DOHH2 (cell line): ENCODE results near the gene FAM107B.

Experiments
- H3F3A ChIP-seq: fragments of 200-600 bp; sonication (generic), shearing (Covaris generic); 2 replicates; pipeline ENCODE4 v1.6.0; 2016; ENCODE audit warnings: antibody characterized with exemption, mild to moderate bottlenecking; ENCODE audit not compliant: control insufficient read depth, insufficient read depth
- H3K27ac ChIP-seq: fragments of 200-600 bp; sonication (generic); 2 replicates; pipeline ENCODE4 v1.5.1; 2014; ENCODE audit warnings: low read depth, mild to moderate bottlenecking, low read length, moderate library complexity
- H3K27me3 ChIP-seq: fragments of 200-600 bp; sonication (generic); 2 replicates; pipeline ENCODE4 v1.6.1; 2014; ENCODE audit warnings: mild to moderate bottlenecking, low read length, mixed read lengths; ENCODE audit not compliant: control insufficient read depth
- H3K36me3 ChIP-seq: fragments of 200-600 bp; sonication (generic); 2 replicates; pipeline ENCODE4 v1.6.1; 2014; ENCODE audit warnings: mild to moderate bottlenecking, low read length, moderate library complexity, mixed read lengths; ENCODE audit not compliant: control insufficient read depth
- H3K4me1 ChIP-seq: fragments of 200-600 bp; sonication (generic); 2 replicates; pipeline ENCODE4 v1.6.1; 2014; ENCODE audit warnings: mild to moderate bottlenecking, low read length, mixed read lengths; ENCODE audit not compliant: control insufficient read depth
- H3K4me2 ChIP-seq: fragments of 200-600 bp; sonication (generic); 2 replicates; pipeline ENCODE4 v1.6.0; 2014; ENCODE audit warnings: mild to moderate bottlenecking, low read length, moderate library complexity
- H3K4me3 ChIP-seq: fragments of 200-600 bp; sonication (generic); 2 replicates; pipeline ENCODE4 v1.5.1; 2014; ENCODE audit warnings: mild to moderate bottlenecking, low read length, mixed read lengths
- H3K79me2 ChIP-seq: fragments of 200-600 bp; sonication (generic); 2 replicates; pipeline ENCODE4 v1.6.1; 2014; ENCODE audit warnings: mild to moderate bottlenecking, low read length, mixed read lengths; ENCODE audit not compliant: control insufficient read depth
- H3K9me2 ChIP-seq: fragments of 200-600 bp; sonication (generic); replicated peaks from 2 replicates; pipeline ENCODE4 v1.6.1; 2014; ENCODE audit warnings: mild to moderate bottlenecking, low read length, mixed read lengths; ENCODE audit not compliant: control insufficient read depth
- H3K9me3 ChIP-seq: fragments of 200-600 bp; sonication (generic); 2 replicates; pipeline ENCODE4 v1.6.1; 2014; ENCODE audit warnings: antibody characterized with exemption, low read length, mixed read lengths; ENCODE audit not compliant: control insufficient read depth, insufficient read depth
- H4K20me1 ChIP-seq: fragments of 200-600 bp; sonication (generic); 2 replicates; pipeline ENCODE4 v1.6.0; 2014; ENCODE audit warnings: low read depth, mild to moderate bottlenecking, antibody characterized with exemption, low read length, moderate library complexity; ENCODE audit not compliant: control insufficient read depth, insufficient read depth
- EZH2phosphoT487 ChIP-seq: fragments of 200-600 bp; sonication (generic); IDR thresholded peaks from 2 replicates; pipeline ENCODE4 v1.6.1; 2017; ENCODE audit warnings: borderline replicate concordance, mild to moderate bottlenecking, antibody characterized with exemption, low read length, moderate library complexity, mixed read lengths
- TF ChIP-seq, protein P1 (sequence below): fragments of 200-600 bp; sonication (generic); IDR thresholded peaks from one replicate; pipeline ENCODE4 v1.5.1; 2014; ENCODE audit warnings: antibody characterized with exemption, mild to moderate bottlenecking, low read depth, low read length; ENCODE audit not compliant: poor library complexity, severe bottlenecking

Gene FAM107B

DNA sequence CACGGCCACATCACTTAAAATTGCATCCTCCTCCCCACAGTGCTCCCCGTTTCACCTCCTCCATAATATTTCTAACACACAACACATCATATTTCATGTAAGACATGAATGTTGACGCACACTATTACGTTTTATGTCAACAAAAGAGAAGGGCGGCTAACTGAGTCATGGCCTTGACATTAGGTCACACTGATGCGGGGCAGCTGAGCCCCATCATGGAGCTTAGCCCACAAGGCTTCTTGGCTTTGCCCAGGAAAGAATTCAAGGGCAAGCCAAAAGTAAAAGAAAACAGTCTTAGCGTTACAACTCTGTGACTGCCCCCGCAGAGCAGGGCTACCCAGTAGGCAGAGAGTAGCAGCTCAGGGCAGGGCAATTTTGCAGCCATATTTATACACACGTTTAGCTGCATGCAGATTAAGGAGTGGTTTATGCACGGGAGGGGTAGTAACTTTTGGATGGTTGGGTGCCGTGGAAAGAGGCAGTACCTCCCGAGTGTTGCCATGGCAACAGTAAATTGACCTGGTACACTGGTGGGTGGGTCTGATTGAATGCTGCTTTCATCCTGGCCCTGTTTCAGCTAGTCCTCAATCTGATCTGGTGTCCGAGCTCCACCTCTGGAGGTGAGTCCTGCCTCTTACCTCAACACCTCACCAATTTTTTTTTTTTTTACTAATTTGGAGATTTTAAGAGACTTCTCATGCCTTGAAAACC, 287.8 kb downstream of the FAM107B start:
- no peak for TF ChIP-seq EZH2phosphoT487
- H3F3A ChIP-seq: no peaks in the 10 kb centered on the region
- H3K36me3 ChIP-seq: no peaks in the 10 kb centered on the region
- no peak overlapping the region for H3K27ac ChIP-seq
- no peak overlapping the region for H3K4me2 ChIP-seq
- H3K4me1 ChIP-seq: no peaks in the 10 kb centered on the region
- H3K9me3 ChIP-seq: no peaks in the 10 kb centered on the region
- no peaks in the 10 kb centered on the region for H4K20me1 ChIP-seq
- H3K27me3 ChIP-seq: peaks cover 21% of the 10 kb centered on the region
- no peaks in the 10 kb centered on the region for H3K79me2 ChIP-seq
- H3K4me3 ChIP-seq: no peak overlapping the region
- H3K9me2 ChIP-seq: no peaks in the 10 kb centered on the region

DNA sequence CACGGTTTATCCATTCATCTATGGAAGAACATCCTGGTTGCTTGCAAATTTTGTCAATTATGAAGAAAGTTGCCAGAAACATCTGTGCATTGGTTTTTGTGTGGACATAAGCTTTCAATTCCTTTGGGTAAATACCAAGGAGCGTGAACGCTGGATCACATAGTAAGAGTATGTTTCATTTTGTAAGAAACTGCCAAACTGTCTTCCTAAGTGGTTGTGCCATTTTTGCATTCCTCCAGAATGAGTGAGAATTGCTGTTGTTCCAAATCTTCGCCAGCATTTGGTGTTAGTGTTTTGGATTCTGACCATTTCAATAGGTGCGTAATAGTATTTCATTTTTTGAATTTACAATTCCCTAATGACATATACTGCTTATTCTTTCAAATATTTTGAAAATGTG, 288.7 kb downstream of the FAM107B start:
- no peak overlapping the region for H3K27ac ChIP-seq
- no peaks in the 10 kb centered on the region for H3K4me1 ChIP-seq
- H3K79me2 ChIP-seq: no peaks in the 10 kb centered on the region
- H3K4me3 ChIP-seq: no peak overlapping the region
- H3K27me3 ChIP-seq: peaks cover 17% of the 10 kb centered on the region
- H3K9me2 ChIP-seq: no peaks in the 10 kb centered on the region
- no peak overlapping the region for H3K4me2 ChIP-seq
- TF ChIP-seq EZH2phosphoT487: no peak
- TF ChIP-seq, protein P1, sequence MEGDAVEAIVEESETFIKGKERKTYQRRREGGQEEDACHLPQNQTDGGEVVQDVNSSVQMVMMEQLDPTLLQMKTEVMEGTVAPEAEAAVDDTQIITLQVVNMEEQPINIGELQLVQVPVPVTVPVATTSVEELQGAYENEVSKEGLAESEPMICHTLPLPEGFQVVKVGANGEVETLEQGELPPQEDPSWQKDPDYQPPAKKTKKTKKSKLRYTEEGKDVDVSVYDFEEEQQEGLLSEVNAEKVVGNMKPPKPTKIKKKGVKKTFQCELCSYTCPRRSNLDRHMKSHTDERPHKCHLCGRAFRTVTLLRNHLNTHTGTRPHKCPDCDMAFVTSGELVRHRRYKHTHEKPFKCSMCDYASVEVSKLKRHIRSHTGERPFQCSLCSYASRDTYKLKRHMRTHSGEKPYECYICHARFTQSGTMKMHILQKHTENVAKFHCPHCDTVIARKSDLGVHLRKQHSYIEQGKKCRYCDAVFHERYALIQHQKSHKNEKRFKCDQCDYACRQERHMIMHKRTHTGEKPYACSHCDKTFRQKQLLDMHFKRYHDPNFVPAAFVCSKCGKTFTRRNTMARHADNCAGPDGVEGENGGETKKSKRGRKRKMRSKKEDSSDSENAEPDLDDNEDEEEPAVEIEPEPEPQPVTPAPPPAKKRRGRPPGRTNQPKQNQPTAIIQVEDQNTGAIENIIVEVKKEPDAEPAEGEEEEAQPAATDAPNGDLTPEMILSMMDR: no peak
- H4K20me1 ChIP-seq: no peaks in the 10 kb centered on the region
- H3K9me3 ChIP-seq: no peaks in the 10 kb centered on the region
- no peaks in the 10 kb centered on the region for H3F3A ChIP-seq
- no peaks in the 10 kb centered on the region for H3K36me3 ChIP-seq

DNA sequence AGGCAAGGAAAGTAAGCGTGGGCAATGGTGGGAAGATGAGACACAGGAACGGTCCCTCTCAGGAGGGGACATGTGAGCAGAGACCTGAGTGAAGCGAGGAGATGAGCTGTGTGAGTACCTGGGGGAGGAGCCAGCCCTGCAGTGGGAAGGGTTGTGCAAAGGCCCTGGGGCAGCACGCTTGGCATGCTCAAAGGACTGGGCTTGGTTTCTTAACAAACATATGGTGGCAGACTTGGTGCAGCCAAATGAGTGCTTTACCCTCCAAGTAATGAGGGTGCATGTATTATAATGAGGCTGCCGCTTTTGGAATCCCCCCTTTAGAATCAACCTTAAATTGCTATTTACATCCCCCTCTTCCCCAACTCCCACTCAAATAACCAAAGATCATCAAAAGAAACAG, 291.3 kb downstream of the FAM107B start:
- no peak for TF ChIP-seq EZH2phosphoT487
- TF ChIP-seq, protein P1: no peak
- no peaks in the 10 kb centered on the region for H3K4me1 ChIP-seq
- no peaks in the 10 kb centered on the region for H3F3A ChIP-seq
- H3K4me3 ChIP-seq: no peak overlapping the region
- no peak overlapping the region for H3K27ac ChIP-seq
- no peaks in the 10 kb centered on the region for H3K9me3 ChIP-seq
- H3K9me2 ChIP-seq: no peaks in the 10 kb centered on the region
- H3K36me3 ChIP-seq: no peaks in the 10 kb centered on the region
- no peak overlapping the region for H3K4me2 ChIP-seq
- peaks cover 8% of the 10 kb centered on the region for H3K27me3 ChIP-seq
- H3K79me2 ChIP-seq: no peaks in the 10 kb centered on the region
- H4K20me1 ChIP-seq: no peaks in the 10 kb centered on the region

DNA sequence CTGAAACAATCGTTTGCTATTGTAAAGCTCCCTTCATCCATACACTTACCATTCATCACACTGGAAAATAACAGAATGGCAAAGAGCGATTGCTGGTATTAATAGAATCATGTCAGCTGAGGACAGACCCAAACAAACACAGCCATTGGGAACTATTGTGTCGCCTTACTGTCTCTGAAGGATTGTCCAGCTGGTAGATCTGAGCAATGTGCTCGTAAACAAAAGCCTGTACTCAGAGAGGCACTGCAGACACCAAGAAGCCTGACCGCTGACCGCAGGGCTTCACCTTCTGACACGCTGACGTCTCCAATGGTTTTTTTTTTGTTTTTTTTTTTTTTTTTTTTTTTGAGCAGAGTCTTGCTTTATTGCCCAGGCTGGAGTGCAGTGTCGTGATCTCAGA, 292.9 kb downstream of the FAM107B start:
- no peaks in the 10 kb centered on the region for H3F3A ChIP-seq
- no peaks in the 10 kb centered on the region for H3K36me3 ChIP-seq
- H3K4me3 ChIP-seq: no peak overlapping the region
- no peak for TF ChIP-seq EZH2phosphoT487
- TF ChIP-seq, protein P1: no peak
- no peak overlapping the region for H3K27ac ChIP-seq
- no peaks in the 10 kb centered on the region for H3K79me2 ChIP-seq
- no peak overlapping the region for H3K4me2 ChIP-seq
- H3K4me1 ChIP-seq: no peaks in the 10 kb centered on the region
- H3K27me3 ChIP-seq: peaks cover 18% of the 10 kb centered on the region
- H4K20me1 ChIP-seq: no peaks in the 10 kb centered on the region
- no peaks in the 10 kb centered on the region for H3K9me2 ChIP-seq
- no peaks in the 10 kb centered on the region for H3K9me3 ChIP-seq
